Type B pancreatic cell (in vitro differentiated cells): ENCODE measurements around the gene STX16. TPM values are rescaled to one million over a fixed set of nuclear protein-coding genes. Genes with fewer than 3 reads are reported as not detected.

Experiments
- DNase-seq: peaks from one replicate; pipeline ENCODE4 v3.0.0; 2021; ENCODE audit warnings: mixed read lengths; ENCODE audit not compliant: unreplicated experiment; ENCODE audit errors: extremely low spot score
- H3K27ac Mint-ChIP-seq: 2 replicates; pipeline ENCODE4 v1.8.0; 2021; ENCODE audit warnings: mild to moderate bottlenecking, mixed read lengths
- H3K27me3 Mint-ChIP-seq: 2 replicates; pipeline ENCODE4 v1.8.0; 2021; ENCODE audit warnings: mixed read lengths
- H3K36me3 Mint-ChIP-seq: 2 replicates; pipeline ENCODE4 v1.8.0; 2021; ENCODE audit warnings: mixed read lengths
- H3K4me1 Mint-ChIP-seq: one replicate; pipeline ENCODE4 v1.8.0; 2021; ENCODE audit warnings: mixed read lengths; ENCODE audit not compliant: unreplicated experiment
- H3K4me3 Mint-ChIP-seq: 2 replicates; pipeline ENCODE4 v1.8.0; 2021; ENCODE audit warnings: mild to moderate bottlenecking, mixed read lengths
- H3K9me3 Mint-ChIP-seq: 2 replicates; pipeline ENCODE4 v1.8.0; 2021; ENCODE audit warnings: mixed read lengths
- total RNA-seq: library from RNA; stranded (reverse); gene quantifications from 2 replicates; pipeline ENCODE4 v1.2.1, GENCODE V29; 2021; ENCODE audit warnings: low replicate concordance
- TF ChIP-seq, protein P1 (sequence below): fragments of 200-600 bp; sonication (generic); conservative IDR thresholded peaks from 2 replicates; pipeline ENCODE4 v1.5.0; 2021; ENCODE audit warnings: antibody characterized with exemption, mild to moderate bottlenecking

The STX16 gene
- total RNA-seq, 1 donor from 2014 or later = 62.8 TPM

DNA sequence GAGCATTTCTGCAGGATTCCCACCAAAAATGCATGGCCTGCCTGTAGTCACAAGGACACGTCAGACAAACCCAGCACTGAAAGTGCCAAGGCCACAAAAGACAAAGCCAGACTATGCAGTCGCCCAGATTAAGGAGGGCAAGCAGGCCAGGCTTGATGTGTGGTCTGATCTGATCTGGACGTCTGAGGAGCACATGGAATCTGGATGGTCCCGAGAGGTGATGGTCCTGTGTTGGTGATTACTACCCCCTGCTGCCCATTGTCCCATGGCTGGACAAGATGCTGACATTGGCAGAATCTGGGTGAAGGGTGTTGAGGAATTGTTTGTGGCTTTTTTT lies 58.6 kb downstream of the STX16 start:
- H3K4me1 Mint-ChIP-seq = no peaks in the 10 kb centered on the region
- no peaks in the 10 kb centered on the region for H3K27me3 Mint-ChIP-seq
- no peaks in the 10 kb centered on the region for H3K9me3 Mint-ChIP-seq
- TF ChIP-seq, protein P1, sequence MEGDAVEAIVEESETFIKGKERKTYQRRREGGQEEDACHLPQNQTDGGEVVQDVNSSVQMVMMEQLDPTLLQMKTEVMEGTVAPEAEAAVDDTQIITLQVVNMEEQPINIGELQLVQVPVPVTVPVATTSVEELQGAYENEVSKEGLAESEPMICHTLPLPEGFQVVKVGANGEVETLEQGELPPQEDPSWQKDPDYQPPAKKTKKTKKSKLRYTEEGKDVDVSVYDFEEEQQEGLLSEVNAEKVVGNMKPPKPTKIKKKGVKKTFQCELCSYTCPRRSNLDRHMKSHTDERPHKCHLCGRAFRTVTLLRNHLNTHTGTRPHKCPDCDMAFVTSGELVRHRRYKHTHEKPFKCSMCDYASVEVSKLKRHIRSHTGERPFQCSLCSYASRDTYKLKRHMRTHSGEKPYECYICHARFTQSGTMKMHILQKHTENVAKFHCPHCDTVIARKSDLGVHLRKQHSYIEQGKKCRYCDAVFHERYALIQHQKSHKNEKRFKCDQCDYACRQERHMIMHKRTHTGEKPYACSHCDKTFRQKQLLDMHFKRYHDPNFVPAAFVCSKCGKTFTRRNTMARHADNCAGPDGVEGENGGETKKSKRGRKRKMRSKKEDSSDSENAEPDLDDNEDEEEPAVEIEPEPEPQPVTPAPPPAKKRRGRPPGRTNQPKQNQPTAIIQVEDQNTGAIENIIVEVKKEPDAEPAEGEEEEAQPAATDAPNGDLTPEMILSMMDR = no peak
- H3K27ac Mint-ChIP-seq = no peak overlapping the region
- no peak overlapping the region for H3K4me3 Mint-ChIP-seq
- peak; percentile 53 for DNase-seq
- peaks cover 12% of the 10 kb centered on the region for H3K36me3 Mint-ChIP-seq

DNA sequence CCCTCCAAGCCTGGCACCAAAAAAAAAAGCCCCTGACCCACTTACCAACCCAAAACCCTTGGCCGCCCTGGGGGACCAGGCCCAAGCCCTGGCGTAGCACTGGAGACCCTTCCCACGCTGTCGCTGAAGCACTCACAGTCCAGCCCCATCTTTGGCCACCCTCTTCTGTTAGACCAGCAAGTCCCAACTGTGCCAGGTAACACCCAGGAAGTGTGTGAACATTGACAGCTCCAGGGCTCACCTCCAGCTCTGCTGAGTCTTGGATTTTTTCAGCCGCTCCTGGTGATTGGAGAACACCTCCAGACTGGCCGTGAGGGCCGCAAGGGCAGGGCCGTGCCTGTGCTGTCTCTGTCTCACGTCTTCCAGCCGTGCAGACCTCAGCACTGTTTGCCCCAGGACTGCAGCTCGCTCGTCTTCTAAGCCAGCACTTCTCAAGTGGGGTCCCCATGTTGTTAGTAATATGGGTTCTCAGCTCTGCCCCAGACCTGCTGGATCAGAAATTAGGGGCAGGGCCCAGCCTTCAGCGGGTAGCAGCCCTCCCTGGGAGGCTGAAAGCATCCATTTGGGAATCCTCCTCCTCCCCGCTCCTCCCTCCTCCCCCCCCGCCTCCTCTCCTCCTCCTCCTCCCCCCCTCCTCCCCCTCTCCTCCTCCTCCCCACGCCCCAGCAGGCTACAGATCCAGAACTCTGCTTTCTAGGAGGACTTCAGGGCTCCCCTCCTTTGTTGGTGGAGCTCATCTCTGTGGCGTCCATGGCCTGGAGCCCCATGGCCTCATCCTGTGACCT lies 59.6 kb downstream of the STX16 start:
- Mint-ChIP-seq H3K36me3 (peaks cover 2% of the 10 kb centered on the region), H3K4me3 (no peak overlapping the region), H3K4me1 (no peaks in the 10 kb centered on the region), H3K27me3 (no peaks in the 10 kb centered on the region), H3K9me3 (no peaks in the 10 kb centered on the region), H3K27ac (no peak overlapping the region)
- peak; percentile 53 for DNase-seq
- TF ChIP-seq, protein P1 = no peak

DNA sequence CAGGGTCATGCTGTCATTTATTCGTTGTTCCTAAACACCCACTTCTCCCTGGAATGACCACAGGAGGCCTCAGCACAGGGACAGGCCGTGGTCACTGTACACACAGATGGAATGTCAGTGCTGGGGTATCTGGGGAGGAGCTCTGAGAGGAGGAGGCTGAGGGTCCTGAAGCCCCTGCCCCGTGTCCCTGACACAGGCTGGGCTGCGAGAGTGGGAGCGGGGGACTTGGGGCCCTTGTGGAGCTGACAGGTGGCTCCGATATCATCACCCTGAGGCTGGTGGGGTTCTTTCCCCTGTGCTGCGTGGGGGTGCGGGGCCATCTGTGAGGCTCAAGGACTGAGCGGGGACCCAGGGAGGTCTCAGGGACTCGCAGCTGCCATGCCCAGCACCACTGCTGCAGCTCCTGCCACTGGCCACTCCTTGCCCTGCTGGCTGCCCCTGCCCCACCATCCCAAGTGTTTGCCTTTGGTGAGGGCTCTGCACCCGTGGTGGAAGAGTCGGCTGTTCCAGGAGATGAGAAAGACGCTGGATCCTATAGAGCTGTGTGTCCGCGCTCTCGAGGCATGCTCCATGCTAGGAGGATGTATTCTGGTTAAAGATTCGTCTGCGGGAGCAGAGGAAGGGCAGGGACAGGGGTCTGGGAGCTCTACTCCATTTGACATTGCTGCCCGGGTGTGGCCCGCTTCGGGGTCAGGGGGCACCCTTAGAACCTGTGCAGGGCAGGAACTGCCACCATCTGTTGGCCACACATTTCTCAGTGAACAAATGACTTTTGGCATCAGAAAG lies 60.4 kb downstream of the STX16 start:
- Mint-ChIP-seq H3K9me3 (no peaks in the 10 kb centered on the region), H3K36me3 (no peaks in the 10 kb centered on the region), H3K4me3 (no peak overlapping the region), H3K27ac (no peak overlapping the region), H3K4me1 (no peaks in the 10 kb centered on the region), H3K27me3 (no peaks in the 10 kb centered on the region)
- DNase-seq = peak; percentile 60
- TF ChIP-seq, protein P1 = no peak

DNA sequence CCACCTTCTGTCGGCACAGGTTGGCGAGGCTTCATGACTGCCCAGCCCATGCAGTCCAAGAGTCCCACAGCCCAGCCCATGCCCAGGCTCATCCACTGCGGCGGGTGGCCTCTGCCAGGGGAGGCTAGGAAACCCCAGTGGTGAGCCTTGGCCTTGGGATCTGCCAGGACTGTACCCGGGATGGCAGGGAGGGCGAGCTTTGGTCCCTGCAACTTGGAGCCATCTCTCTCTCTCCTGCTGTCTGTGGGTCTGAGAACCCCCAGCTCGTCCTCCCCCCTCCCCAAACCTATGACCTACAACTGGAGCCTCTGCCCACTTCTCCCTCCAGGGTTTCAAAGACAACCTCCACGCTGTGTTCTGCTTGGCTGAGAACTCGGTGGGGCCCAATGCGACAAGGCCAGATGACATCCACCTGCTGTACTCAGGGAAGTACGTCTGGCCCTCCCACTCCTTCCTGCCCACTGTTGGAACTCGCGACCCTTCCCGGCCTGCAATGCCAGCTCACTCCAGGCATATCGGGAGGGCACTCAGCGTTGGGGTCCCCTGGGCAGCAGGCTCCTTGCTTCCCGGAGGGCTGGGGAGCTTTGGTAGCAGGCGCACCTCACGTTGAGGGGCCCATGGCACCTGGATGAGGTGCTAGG lies 61.2 kb downstream of the STX16 start:
- peak; percentile 58 for DNase-seq
- no peaks in the 10 kb centered on the region for H3K36me3 Mint-ChIP-seq
- H3K9me3 Mint-ChIP-seq = no peaks in the 10 kb centered on the region
- H3K4me3 Mint-ChIP-seq = no peak overlapping the region
- H3K27me3 Mint-ChIP-seq = no peaks in the 10 kb centered on the region
- H3K4me1 Mint-ChIP-seq = no peaks in the 10 kb centered on the region
- TF ChIP-seq, protein P1 = no peak
- no peak overlapping the region for H3K27ac Mint-ChIP-seq

DNA sequence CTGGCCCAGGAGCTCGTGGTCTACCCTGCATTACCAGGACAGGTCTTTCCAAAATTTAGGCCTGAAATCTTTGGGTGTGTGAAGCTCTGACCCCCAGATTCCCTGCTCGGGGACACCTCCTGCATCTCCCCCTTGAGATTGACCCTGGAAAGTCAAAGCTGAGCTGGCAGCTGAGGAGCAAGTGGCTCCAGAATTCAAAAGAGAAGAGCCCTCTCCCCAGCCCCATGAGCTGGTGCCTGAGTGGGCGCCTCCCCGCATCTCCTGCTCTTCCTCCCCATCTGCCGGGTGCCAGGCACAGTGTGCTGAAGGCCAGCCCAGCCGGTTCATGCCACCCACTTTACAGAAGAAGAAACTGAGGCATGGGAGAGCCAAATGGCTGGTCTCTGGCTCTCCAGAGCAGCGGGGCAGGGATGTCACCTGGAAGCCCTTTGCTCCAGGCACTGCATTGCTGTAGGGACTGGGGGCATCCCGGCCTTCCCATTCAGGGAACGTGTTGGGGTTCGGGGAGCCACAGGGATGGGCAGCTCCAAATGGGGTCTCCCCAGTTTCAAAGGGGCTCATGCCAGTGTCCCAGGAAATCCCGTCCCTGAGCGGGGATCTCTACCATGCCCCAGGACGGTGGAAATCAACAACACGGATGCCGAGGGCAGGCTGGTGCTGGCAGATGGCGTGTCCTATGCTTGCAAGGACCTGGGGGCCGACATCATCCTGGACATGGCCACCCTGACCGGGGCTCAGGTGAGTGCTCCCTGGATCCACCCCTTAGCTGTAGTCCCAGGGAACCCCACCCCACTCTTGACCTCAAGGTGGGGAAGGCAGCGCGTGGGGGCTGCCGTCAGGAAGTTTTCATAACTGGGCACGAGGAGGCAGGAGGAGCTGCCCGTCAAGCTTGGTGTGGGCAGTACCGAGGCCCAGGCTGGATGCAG lies 62.0 kb downstream of the STX16 start:
- H3K27me3 Mint-ChIP-seq = no peaks in the 10 kb centered on the region
- TF ChIP-seq, protein P1 = no peak
- no peaks in the 10 kb centered on the region for H3K36me3 Mint-ChIP-seq
- peak; percentile 65 for DNase-seq
- no peak overlapping the region for H3K4me3 Mint-ChIP-seq
- no peaks in the 10 kb centered on the region for H3K9me3 Mint-ChIP-seq
- H3K4me1 Mint-ChIP-seq = no peaks in the 10 kb centered on the region
- H3K27ac Mint-ChIP-seq = no peak overlapping the region
